Fibroblast of lung (primary cell): ENCODE data around the gene OR52R1.

Experiments used
- EZH2 ChIP-seq: IDR thresholded peaks from 2 replicates; pipeline ENCODE4 v1.5.1; 2012; ENCODE audit warnings: low read length, control low read depth, mild to moderate bottlenecking; ENCODE audit errors: missing control alignments
- TF ChIP-seq, protein P1 (sequence below), 2 donors: IDR thresholded peaks in 1 of 2; conservative IDR thresholded peaks in 1 of 2; 1 replicate in 1 of 2; 2 replicates in 1 of 2; pipeline ENCODE4 v1.5.1; 2011 to 2012; ENCODE audit warnings: low read length in 2 of 2, control low read depth in 1 of 2, inconsistent platforms in 1 of 2, low read depth in 1 of 2, mild to moderate bottlenecking in 1 of 2

DNA sequence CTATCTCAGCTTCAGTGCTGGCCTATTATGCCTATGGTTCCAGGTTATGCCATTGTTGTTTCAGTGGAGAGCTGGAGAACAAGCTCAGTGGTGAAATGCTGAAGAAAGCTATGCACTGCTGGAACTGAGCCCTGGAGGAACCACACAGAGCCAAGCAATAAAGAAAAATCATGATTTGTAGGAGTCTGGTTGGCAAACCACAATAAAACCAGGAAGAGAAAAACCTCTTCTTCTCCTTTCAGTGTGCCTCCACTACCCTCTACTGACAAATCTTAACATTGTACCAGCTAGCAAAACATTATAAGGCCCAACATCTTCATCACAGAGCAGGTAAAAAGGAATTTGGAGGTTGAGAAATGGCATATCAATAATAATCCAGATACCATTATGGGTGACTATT, 22.2 kb upstream of the OR52R1 start:
- TF ChIP-seq, protein P1, sequence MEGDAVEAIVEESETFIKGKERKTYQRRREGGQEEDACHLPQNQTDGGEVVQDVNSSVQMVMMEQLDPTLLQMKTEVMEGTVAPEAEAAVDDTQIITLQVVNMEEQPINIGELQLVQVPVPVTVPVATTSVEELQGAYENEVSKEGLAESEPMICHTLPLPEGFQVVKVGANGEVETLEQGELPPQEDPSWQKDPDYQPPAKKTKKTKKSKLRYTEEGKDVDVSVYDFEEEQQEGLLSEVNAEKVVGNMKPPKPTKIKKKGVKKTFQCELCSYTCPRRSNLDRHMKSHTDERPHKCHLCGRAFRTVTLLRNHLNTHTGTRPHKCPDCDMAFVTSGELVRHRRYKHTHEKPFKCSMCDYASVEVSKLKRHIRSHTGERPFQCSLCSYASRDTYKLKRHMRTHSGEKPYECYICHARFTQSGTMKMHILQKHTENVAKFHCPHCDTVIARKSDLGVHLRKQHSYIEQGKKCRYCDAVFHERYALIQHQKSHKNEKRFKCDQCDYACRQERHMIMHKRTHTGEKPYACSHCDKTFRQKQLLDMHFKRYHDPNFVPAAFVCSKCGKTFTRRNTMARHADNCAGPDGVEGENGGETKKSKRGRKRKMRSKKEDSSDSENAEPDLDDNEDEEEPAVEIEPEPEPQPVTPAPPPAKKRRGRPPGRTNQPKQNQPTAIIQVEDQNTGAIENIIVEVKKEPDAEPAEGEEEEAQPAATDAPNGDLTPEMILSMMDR (conservative IDR thresholded peaks at IDR 0.05 in 1 of 2, IDR thresholded peaks at IDR 0.05 in 1 of 2; ENCODE audit: low read depth in 1 of 2, low read length in 2 of 2): peak in 1 of 2 donors; percentile 32
- TF ChIP-seq EZH2: no peak
